GM12801 (cell line): ENCODE data around the gene STON2.

Source experiments
- CTCF ChIP-seq: IDR thresholded peaks from one replicate; pipeline ENCODE4 v1.5.1; 2011; ENCODE audit warnings: control low read depth; ENCODE audit not compliant: insufficient read length; ENCODE audit errors: extremely low read depth

Gene STON2

GRCh38 chr14:81272317-81272716, 127.8 kb downstream of the STON2 start:
- no peak for TF ChIP-seq CTCF

- no peak for TF ChIP-seq CTCF
Measured at GRCh38 chr14:81269979-81270375, 130.1 kb downstream of the STON2 start.

GRCh38 chr14:81269100-81269978, 130.8 kb downstream of the STON2 start:
- no peak for TF ChIP-seq CTCF

- TF ChIP-seq CTCF: no peak
Measured at GRCh38 chr14:81268016-81268416, 132.1 kb downstream of the STON2 start.

GRCh38 chr14:81265636-81266169, 134.4 kb downstream of the STON2 start:
- TF ChIP-seq CTCF: no peak

- no peak for TF ChIP-seq CTCF
Measured at GRCh38 chr14:81264671-81265070, 135.5 kb downstream of the STON2 start.

GRCh38 chr14:81263777-81264410, 136.2 kb downstream of the STON2 start:
- no peak for TF ChIP-seq CTCF
